ENCODE results near the gene DISP3.

- TF ChIP-seq GATA3 (IDR thresholded peaks at IDR 0.05; ENCODE audit: low read depth, low read length) (no peak), GATA2 (IDR thresholded peaks at IDR 0.05; ENCODE audit: low read depth, low read length) (no peak)
Measured at GRCh38 chr1:11562664-11563063, 83.7 kb downstream of the DISP3 start.

Data from SH-SY5Y (cell line).